NOMO-1 treated with dmso at 0.1 percent for 144 hours (cell line): ENCODE measurements around the gene NSUN7.

Source experiments
- DNase-seq: peaks from one replicate; lab custom pipeline; 2025; ENCODE audit not compliant: unreplicated experiment; lab: John Stamatoyannopoulos, UW

Gene NSUN7

DNA sequence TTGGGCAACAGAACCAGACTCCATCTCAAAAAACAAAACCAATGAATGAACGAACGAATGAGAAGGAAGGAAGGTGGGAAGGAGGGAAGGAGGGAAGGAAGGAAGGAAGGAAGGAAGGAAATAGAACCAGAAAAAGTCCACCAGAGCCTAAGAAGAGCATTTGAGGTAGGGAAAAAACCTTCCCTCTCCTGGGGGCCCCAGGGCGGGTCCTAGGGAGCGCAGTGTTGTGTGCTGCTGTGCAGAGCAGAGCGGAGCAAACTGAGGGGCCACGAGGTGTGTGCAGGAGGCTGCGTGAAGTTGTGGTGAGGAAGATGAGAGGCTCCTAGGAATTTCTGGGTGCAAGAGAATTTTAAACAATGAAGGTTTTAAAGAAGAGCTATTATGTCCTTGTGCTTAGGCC, 16.0 kb upstream of the NSUN7 start:
- DNase-seq = no peak

DNA sequence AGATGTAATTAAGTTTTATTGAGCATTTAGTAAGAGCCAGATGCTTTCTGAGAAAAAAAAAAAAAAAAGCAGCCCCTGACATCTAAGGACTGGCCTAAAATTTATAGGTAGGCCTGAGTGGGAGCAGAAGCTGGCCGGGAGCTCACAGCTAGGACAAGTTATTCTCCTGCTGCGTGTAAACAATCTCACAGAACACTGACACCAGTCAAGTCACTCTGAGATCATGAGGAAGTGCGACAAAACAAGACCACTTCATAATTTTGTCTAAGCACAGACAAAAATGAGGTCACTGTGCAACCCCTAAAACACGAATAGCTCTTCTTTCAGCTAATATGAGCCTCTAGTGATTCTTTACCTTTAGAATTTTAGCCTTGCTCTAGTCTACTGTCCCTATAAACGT, 15.3 kb upstream of the NSUN7 start:
- DNase-seq = no peak

DNA sequence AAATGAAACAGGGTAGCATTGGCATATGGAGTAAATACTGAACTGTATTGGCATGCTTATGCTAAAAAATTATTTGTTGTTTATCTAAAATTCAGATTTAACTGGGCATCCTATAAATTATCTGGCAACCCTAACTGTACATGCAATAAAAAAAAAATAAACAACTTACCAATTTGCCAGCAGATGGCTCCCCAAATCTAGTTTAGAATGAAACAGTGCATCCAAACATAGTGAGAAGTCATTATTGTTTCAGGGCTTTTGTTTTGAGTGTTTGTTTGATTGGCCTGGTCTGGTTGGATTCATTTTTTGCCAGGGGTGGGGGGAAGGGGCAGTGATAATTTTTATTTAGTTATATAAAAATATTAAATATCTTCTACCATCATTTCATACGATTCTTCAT, 12.8 kb upstream of the NSUN7 start:
- no peak for DNase-seq

DNA sequence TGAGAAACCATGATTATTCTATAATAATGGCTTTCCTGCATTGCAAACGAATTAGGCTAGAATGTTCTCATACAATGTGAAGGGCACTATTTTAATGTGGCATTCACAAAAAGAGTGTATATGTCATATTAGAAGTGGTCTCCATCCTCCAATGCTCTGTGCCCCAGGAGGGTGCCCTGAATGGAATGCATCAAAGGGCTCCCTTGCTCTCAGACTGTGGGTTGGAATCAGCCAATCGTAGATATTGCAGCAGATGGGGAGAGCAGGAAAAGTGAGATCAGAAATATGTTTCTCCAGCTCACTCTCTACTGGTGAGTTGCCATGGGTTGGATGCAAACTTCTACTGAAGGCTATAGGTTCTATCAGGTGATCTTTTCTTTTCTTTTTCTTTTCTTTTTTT, 11.9 kb upstream of the NSUN7 start:
- no peak for DNase-seq

DNA sequence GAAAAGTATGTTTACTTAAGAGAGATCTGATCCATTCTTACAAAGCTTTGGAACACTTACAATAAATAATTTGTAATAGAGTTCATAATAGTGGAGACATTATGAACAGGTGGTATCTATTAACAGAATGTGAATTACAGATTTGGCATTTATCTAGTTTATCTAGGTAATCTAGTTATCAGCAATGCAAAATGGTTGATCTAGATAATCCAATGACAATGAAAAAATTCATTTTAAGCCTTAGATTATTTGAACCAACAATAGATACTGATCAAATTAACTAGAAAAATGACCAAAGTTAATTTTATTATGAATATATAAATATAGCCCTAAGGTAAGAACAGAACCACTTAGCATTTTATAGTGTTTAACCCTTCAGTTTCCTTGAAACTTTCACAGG, 10.4 kb upstream of the NSUN7 start:
- no peak for DNase-seq

DNA sequence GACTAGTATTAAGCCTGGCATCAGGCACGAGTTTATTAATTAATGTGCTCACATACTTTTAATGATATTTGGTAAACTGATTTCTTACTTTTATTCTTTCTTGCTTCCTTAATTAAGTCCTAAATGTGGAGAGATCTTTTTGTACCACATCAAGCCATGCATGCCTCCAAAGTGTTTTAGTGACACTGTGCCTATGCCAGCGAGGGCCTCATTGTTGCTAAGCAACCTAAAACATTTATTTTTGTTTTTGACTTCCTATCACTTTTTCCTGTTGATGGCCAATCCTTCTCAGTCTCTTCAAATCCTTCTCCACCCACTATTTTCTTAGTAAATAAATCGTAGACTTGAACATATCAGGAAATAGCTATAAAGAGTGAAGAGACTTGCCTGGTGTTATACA, 5.5 kb upstream of the NSUN7 start:
- DNase-seq = no peak

DNA sequence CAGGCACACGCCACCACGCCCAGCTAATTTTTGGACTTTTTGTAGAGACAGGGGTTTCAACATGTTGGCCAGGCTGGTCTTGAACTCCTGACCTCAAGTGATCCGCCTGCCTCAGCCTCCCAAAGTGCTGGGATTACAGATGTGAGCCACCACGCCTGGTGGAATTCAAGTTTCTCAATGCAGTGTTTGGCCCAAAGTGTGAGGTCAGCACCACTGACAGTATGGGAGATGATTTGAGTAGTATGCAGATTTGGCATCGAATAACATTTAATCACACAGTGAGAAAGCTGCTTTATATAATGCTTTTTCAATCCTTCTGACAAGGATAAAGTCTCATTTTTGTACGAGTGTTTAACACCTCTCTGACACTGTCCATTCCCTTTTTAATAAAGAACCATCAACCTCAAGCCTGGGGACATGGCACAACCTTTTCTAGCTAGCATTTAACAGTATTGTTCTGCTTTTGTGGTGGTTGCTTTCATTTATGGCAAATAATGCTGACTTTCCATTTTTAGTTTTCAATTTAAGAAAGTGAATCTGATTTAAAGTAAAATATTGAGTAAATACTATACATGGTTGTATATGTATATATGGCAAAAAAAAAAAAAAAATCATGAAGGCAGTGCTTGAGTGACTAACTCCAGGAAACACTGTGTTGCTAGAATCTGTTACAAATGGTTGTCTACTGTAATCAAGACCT, 4.3 kb upstream of the NSUN7 start:
- DNase-seq = no peak

DNA sequence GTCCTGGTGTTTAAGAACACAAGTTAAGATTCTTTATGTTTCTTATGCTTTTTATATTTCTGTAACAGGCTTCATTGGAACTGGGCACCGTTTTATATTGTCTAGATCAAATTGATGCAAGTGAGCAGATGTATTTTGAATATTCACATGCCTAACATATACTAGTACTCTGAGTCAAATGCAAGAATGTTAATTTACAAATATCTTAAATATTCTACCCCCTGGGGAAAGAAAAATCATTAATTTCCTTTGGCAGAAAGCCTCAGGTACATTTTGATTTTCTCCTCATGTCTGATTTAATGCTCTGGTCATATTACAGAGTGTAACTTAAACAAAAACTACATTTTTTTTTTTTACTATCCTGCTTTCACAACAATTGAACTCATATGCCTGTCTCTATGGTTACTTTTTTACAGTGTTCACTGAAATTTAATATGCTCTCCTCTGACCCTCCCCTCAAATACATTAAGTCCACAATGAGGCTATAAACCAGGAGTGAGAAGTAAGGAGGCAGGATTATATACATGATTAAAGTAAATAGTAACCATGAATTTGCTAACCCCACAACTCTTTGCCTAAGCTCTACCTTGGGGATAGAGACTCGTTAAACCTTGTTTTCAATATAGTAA, 2.4 kb upstream of the NSUN7 start:
- no peak for DNase-seq

DNA sequence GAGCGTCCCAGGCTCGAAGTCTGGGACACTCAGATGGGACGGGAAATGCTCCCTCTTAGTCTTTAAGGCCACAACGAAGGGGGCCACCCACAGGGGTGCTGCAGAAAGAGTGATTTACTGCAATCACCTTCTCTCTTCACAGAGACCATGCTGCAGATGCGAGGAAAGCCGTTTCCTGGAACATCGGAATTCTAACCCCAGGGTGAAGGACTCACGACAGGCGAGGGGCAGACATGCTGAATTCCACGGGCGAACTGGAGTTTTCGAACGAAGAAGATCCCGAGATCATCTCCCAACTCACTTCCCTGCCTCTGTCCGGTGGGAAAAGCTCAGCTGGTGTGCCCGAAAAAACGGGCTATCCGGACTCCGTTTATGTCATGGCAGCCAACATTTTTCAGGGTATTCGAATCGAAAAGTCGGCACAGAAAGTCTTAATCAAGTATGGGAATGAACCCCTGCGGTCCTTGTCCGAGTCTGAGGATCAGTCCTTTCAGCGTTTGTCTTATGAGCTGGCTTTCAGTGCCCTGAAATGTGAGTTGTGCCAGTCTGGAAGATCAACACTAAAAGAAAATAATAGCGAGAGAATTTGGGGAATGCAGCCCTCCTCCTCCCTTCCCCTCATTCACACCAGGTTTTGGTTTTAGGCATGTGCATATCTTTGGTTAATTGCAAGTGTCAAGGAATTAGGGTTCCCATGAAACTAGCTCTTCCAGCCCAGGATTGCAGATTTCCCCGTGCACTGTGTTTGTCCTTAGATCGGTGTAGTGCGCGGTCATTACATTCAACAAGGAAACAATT, 905 bp downstream of the NSUN7 start:
- DNase-seq = no peak

DNA sequence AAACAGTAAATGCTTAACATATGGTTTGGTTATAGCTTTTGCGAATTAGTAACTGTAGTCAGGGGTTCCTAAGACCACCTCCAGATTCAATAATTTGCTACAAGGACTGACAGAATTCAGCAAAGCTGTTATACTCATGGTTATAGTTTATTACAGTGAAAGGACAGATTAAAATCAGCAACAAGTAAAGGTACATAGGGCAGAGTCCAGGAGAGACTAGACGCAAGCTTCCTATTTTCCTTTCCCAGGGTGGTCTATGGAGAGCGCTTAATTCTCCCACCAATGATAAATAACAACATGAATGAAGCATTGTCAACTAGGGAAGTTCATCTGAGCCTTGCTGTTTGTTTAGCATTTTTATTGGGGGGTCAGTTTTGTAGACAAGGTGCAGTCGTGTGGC, 5.9 kb downstream of the NSUN7 start:
- DNase-seq = no peak

DNA sequence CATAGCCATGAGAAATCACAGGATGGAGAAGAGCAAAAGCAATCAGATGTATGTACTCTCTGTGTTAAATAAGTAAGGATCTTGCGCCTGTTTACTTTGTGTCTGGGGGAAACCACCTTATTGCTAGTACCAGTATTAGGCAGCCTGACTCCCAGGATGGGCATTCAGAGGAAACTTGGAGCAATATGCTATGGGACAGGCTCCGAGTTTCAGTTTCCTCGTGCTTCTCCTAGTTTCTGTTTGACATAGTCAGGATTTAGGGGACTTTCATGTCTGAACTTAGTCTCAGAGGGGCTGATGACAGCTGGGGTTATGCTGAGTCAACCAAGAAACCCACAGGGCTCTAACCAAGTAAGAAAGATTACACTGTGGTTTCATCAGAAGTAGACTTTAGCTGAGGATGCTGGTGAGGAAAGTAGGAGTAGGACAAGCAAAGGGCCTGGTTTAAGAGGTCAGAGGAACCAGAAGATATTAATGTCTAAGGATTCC, 13.5 kb downstream of the NSUN7 start:
- peak; percentile 14 for DNase-seq

DNA sequence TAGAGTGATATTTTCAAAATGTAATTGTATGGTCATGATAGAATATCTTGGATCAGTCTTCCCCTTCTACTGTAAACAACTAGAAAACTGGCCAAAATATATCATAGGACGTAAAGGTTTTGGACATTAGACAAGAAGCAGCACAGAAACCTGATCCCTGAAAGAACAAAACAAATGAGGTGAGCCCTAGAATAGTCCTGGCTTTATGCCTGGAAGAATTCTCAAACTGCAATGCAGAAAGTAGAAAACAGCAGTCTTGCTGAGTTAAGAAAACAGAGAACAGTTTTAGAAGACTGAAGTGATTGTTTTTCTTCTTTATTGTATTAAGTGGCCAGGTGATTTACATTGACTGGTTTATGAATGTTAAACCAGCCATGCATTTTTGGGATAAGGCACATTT, 19.5 kb downstream of the NSUN7 start:
- no peak for DNase-seq

DNA sequence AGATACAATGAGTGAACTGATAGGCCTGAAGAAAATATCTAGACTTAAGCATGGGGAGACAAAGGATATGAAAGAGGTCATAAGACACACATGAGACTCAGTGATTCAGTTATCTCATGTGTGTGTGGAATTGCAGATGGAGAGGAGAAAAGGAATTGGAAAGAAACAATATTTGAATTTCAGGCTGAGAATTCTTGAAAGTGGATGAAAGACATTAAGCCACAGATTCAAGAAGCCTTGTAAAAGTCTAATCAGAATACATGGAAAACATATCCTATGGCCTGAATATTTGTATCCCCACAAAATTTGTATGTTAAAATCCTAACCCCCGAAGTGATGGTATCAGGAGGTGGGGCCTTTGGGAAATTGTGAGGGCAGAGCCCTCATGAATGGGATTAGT, 28.3 kb downstream of the NSUN7 start:
- DNase-seq = no peak

DNA sequence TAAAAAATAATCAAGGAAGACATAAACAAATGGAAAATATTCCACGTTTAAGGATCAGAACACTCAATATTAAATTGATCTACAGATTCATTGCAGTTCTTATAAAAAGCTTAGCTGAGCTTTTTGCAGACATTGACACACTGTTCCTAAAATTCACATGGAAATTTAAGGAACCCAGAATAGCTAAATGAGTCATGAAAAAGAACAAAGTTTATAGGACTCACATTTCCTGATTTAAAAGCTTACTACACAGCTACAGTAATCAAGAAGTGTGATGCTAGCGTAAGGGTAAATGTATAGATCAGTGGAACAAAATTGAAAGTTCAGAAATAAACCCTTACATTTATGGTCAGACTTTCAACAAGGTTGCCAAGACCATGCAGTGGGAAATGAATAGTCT, 33.1 kb downstream of the NSUN7 start:
- DNase-seq = no peak

DNA sequence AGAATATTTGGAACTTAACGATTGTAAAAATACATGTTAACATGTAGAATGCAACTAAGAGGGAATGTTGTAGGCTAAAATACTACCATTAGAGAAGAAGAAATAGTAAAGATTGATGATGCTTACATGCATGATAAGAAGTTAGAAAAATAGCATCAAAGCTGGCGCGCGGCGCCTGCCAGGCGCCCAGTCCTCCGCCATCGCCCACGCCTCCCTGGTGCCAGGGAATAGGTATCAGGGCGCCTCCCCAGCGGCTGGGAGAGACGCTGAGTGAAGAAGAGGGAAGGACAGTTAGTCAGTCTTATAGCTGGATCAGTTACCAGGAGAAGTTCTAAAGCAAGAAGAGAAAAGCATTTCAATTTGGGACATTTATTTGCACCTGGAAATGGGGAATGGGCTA, 36.0 kb downstream of the NSUN7 start:
- DNase-seq = no peak

DNA sequence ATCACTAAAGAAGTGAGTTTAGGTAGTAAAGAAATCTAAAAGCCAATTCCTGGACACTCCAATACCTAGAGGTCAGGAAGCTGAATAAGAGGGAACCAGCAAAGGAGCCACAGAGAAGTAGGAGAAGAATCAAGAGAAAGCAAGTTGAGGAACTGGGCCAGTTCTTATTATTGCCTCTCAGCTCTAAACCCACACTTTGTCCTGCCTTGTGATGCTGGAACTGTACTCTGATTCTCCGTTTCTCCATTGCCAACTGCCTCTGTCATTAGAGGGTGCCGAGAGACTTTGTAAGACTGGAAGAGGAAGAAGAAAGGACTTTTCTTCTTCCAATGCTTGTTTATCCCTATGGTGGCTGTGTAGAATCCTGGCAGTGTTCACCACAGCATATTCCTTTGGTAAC, 38.6 kb downstream of the NSUN7 start:
- no peak for DNase-seq

DNA sequence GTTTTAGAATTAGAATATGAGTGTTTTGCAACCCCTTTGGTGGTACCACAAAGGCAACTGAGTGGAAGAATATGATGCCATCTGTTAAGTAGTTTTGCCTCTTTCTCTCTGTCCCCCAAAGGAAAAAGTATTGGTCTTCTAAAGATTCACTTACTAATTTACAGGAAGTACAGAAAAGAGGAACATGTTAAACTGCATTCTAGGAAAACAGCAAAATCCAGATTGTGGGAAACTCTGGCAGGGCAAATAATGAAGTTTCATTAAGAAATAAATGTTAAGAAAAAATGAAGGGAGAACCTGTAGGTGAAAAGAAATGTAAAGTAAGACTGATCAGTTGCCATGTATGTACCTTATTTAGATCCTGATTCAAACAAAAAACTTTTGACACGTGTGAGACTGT, 39.3 kb downstream of the NSUN7 start:
- no peak for DNase-seq

DNA sequence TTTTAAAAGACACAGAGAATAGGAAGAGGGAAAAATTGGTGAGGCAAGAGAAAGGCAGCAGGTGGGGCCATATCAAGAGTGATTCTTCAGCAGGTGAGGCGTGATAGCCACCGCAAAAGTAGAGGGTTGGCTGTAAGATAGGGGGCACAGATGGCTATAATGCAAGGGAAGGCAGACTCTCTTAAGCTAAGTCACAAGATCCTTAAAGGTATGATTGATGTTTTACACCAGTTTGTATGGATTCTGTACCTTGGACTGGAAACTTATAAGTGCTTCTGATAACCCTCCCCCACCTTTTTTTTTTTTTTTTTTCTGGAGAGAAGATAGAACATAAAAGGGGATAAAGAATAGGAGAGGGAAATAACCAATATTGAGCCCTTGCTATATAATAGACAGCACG, 40.0 kb downstream of the NSUN7 start:
- DNase-seq = no peak

DNA sequence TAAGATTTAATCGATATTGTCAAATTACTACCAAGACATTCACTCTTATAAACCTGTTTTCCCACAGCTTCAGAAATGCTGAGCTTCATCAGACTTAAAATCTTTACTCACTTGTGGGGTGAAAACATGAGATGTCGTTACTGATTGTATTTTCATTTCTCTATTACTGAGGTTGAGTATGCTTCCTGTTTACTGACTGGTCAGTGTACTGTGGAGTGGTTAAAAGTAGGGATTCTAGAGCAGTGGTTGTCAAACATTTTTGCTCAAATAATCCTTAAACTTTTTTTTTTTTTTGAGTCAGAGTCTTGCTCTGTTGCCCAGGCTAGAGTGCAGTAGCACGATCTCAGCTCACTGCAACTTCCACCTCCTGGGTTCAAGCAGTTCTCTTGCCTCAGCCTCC, 50.3 kb downstream of the NSUN7 start:
- no peak for DNase-seq

DNA sequence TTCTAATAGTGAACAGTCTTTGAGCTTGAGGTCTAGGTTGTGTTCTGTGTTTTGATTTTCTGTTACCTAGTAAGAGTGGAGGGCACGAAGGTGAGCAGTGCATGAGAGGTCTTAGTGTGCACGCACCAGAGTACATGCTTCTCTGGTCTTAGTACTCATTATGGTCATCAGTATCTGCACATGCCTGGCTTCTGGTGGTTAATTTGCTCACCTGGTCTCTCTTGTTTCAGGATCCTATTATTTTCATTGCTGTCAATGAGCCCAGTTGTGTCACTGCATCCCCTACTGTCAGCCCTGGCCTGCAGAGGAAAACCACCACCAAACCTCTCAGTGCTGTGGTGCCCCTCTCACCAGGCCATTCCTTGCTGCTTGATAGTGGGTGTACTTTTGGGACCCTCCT, 54.8 kb downstream of the NSUN7 start:
- no peak for DNase-seq

DNA sequence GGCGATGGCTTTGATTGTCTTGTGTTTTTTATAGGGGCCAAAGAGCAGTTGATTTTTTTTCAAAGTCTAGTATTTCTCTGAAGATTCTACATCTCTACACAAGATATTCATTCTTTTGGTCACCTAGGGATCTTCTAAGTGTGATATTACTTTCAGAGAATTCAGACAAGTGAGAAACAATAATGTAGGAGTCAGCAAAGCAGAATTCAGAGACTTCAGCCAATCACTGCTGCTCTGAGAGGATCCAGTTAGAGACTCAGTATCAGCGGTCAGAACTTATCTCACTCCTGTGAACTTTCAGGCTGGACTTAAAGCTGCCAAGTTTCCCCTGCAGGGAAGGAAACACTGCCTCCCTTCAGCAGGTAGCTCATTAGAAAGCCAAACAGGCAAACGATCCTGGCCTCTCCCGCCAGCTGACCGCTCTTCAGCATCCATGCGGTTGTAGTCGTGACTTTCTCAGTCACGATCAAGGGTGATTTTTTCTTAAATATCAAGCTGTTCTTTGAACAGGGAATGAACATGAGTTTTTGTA, 59.2 kb downstream of the NSUN7 start:
- no peak for DNase-seq

DNA sequence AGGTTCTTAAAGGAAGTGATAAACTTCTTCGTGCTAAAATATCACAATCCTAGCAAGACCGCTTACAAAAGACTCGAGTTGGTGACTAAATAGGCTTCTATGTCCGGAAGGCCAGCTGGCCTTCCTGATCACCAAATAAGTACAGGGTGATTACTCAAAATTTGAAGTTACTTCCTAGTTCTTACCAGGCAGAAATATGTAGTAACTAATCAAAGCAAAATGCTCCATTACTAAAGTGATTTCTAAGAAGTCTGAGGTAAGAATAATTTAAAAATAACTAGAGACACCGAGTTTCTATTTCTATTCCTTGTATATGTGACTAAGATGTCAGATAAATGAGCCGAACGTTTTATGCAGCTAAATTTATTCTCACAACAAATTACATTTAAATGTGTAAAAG, 62.2 kb downstream of the NSUN7 start:
- peak; percentile 73 for DNase-seq
